HS-27A (cell line): ENCODE measurements around the gene HES4.
"Not testable (repeated sequence)": the region's sequence is repeated elsewhere in the genome, so short reads cannot be mapped to it uniquely, and the experiment has no call there.

Source experiments
- DNase-seq: peaks from one replicate; pipeline ENCODE4 v3.0.0-alpha.2; 2012; ENCODE audit warnings: low read depth, missing footprints

The HES4 gene

GRCh38 chr1:1017397-1018320 is 17.8 kb upstream of the HES4 start:
- DNase-seq: not testable (repeated sequence)

- no peak for DNase-seq
These were observed 15.1 kb upstream of the HES4 start for GRCh38 chr1:1014799-1015681.

DNA sequence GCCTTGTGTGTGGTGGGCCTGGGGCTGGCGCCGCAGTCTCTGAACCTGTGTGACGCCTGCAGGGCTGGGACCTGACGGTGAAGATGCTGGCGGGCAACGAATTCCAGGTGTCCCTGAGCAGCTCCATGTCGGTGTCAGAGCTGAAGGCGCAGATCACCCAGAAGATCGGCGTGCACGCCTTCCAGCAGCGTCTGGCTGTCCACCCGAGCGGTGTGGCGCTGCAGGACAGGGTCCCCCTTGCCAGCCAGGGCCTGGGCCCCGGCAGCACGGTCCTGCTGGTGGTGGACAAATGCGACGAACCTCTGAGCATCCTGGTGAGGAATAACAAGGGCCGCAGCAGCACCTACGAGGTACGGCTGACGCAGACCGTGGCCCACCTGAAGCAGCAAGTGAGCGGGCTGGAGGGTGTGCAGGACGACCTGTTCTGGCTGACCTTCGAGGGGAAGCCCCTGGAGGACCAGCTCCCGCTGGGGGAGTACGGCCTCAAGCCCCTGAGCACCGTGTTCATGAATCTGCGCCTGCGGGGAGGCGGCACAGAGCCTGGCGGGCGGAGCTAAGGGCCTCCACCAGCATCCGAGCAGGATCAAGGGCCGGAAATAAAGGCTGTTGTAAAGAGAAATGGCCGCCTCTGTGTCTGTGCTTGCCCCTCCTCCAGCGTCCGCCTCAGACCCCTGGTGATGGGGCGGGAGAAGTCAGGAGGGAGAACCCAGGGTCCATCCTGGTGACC is 14.2 kb upstream of the HES4 start:
- DNase-seq: no peak

- no peak for DNase-seq
These were observed 13.4 kb upstream of the HES4 start, which contains the start of gene ISG15 for GRCh38 chr1:1013105-1013921. Gene ISG15 (plus strand): TSS chr1:1013497. CDS start chr1:1013574, 77 bp downstream.

GRCh38 chr1:1012736-1013104 is 12.8 kb upstream of the HES4 start:
- DNase-seq: not testable (repeated sequence)

DNA sequence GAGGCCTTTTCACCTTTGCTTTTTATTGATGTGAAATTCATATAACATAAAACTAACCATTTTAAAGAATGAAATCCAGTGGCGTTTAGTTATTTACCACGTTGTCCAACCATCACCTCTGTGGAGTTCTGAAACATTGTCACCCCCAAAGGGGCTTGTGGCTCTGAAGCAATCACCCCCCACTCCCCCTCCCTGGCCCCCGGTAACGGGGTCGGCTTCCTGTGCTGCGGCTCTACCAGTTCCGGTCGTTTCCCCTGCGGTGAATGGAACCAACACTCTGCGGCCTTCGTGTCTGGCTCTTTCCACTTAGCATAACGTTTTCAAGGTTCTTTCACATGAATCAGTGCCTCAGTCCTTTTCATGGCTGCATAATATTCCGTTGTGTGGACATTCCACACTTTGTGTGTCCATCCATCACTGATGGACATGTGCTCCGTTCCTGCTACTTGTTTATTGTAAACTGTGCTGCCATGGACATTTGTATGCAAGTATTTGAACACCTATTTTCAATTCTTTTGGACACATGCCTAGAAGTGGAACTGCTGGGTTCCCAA is 11.6 kb upstream of the HES4 start:
- no peak for DNase-seq

- DNase-seq: not testable (repeated sequence)
These were observed 10.2 kb upstream of the HES4 start for GRCh38 chr1:1010131-1010530.

- no peak for DNase-seq
These were observed 6.6 kb upstream of the HES4 start for GRCh38 chr1:1006305-1007159.

DNA sequence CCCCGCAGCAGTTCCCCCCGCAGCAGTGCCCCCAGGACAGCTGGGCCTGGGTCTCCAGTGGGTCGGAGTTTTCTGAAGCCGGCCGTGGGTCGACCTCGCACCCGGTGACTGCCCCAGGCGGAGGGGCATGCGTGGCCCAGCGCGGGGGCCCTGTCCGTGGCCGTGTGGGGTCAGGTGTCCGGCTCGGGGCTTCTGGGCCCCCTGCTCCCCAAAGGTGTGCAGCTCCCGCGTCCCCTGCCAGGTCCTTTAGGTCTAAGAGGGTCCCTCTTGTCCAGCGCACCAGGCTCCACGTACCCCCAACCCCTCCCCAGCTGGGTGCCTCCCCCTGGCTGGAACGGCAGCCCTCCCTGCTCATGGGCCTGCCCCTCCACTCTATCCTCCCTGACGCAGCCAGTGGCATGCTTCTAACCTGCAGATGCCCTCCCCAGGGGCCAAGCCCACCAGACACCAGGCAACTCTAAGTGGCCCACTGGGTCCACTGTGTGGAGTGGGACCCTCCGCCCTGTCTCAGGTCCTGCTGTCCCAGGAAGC is 5.9 kb upstream of the HES4 start:
- no peak for DNase-seq

DNA sequence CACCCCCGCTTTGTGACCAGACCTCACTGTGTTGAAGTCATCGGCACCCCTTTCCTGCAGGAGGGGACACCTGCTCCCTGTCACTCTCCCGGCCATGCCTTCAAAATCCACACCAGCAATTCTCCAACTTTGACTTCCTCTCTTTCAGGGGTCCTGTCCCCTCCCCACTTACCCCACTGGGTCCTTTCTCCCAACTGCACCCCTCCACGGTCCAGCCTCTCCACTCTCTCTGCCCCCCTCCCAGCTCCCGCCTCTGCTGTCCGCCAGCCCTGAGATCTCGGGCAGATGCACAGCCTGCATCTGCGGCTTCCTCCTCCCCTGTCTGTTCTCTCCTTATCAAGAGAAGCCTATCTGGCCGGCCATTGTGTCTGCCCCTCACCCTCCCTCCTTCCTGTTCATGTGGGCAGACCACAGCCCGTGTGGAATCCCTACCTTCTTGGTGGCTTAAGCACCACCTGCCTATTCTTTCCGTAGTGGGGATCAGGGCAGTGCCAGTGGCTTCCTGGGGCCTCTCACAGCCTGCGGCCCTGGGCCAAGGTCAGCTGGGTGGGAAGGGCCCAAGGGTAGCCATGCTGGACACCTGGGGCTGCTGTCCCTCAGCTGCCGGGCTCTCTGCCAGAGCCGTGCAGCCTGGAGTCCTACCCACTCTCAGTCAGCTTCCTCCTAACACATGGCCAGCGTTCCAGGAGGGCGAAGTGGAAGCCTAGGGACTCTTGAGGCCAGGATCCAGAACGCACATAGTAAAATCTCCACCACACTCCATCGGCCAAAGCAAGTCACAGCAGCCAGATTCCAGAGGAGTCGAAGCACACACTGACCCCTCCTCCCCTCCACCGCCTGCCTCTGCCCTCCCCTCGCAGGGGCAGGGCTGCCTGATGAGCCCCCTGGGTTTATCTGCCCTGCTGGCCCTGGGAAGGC is 5.1 kb upstream of the HES4 start:
- DNase-seq: no peak

DNA sequence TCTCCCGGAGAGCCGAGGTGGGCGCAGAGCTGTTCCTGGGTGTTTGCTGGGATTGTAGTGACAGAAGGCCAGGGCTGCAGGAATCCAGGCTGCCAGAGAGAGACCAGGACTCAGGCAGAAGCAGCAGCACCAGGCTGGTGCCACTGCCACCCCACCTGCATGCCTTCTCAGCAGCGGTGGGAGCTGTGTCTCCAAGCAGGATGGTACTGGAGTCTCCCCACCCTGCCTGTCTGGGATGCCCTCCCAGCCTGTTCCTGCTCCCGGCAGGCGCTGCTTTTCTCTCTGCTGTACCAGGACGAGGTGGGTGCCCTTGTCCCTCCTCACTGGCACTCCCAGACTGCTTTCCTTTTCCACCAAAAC is 4.5 kb upstream of the HES4 start:
- no peak for DNase-seq

- DNase-seq: no peak
These were observed 3.9 kb upstream of the HES4 start for GRCh38 chr1:1003618-1004419.

GRCh38 chr1:1001057-1001783 is 1.3 kb upstream of the HES4 start:
- no peak for DNase-seq

DNA sequence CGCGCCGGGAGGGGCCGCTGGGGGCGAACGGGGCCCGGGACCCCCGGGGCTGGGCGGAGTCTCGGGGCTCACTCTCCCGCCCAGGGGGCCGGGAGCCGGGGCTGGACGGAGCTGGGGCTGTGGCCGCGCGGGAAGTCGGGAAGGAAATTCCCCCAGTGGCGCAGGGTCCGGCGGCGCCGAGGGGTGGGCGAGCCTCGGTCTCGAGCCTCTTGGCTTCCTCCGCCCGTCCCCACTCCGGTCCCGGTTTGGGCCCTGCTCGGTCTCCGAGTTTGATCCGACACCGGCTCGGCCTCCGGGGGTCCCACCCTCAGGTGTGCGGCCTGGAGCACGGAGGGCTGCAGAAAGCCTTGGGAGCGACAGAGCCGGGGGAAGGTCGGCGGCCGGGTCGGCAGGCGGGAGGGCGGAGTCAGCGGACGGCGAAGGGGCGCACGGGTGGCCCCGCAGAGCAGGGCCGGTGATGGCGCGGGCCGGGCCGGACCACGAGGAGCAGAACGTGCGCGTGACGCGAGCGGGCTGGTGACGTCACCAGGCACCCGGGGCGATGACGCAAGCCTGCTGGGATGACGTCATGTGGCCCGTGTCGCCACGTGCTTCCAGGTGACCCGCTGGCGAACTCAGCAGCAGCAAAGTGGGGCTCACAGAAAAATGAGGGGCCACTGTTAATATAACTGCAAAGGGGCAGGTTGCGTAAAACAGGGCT is 610 bp upstream of the HES4 start:
- peak; percentile 79 for DNase-seq

- DNase-seq: no peak
These were observed 737 bp downstream of the HES4 start for GRCh38 chr1:998995-999724.

- DNase-seq: no peak
These were observed 1.2 kb downstream of the HES4 start for GRCh38 chr1:998745-998994.
